GM12878 (cell line): Measurements from ENCODE around the gene NHS.

ENCODE experiments used
- CBFB ChIP-seq: IDR thresholded peaks from 2 replicates; pipeline ENCODE4 v1.6.1; 2016; ENCODE audit warnings: antibody characterized with exemption, low read depth
- HCFC1 ChIP-seq: fragments of 150-350 bp; IDR thresholded peaks from 2 replicates; pipeline ENCODE4 v1.6.1; 2014; ENCODE audit warnings: low read length
- HDAC2 ChIP-seq: fragments of 200-600 bp; sonication (generic); IDR thresholded peaks from 2 replicates; pipeline ENCODE4 v1.6.1; 2017
- MAX ChIP-seq: IDR thresholded peaks from 2 replicates; pipeline ENCODE4 v1.6.1; 2012; ENCODE audit warnings: low read depth, low read length, improper control_type of control experiment
- NR2F1 ChIP-seq: fragments of 450-650 bp; conservative IDR thresholded peaks from 2 replicates; pipeline ENCODE4 v1.6.1; 2017; ENCODE audit warnings: mild to moderate bottlenecking
- TF ChIP-seq, protein P1 (sequence below), 3 experiments: IDR thresholded peaks in 2 of 3; conservative IDR thresholded peaks in 1 of 3; 2 replicates each; pipeline ENCODE4 v1.5.1; 2011; ENCODE audit warnings: low read depth in 3 of 3, low read length in 3 of 3, mild to moderate bottlenecking in 3 of 3, control low read depth in 2 of 3, moderate library complexity in 2 of 3, inconsistent platforms in 1 of 3, mixed read lengths in 1 of 3; ENCODE audit not compliant: control insufficient read depth in 2 of 3, insufficient read depth in 1 of 3; ENCODE audit errors: extremely low read depth in 1 of 3

DNA sequence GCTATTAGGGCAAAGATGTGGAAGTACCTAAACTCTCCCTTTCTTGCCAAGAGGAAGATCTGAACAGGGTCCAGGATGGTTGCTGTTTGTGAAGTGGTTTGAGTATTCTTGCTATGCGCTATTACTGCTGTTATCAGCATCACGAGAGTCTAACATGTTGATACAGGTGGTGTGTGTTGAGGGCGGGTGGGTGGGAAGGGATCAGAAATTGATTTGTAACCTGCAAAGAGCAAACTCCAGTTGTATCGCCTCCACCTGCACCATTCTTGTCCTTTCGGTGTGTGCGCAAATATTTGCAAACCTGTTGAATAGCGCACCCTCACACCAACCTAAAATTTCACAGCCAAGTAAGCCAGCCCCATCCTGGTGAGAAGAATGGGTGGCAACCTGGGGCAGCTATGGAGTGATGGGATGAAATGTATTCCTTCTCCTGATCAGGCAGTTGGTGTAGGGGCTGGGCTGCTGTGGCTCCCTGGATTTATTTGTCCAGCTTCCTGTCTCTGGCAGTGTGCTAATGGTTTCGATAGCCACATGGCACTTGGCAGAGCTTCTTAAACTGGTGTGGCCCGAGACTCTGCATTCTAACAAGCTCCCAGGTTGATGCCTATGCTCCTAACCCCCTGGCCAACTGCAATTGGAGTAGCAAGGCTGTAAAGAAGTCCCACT is 259.7 kb downstream of the NHS start:
- TF ChIP-seq, protein P1, sequence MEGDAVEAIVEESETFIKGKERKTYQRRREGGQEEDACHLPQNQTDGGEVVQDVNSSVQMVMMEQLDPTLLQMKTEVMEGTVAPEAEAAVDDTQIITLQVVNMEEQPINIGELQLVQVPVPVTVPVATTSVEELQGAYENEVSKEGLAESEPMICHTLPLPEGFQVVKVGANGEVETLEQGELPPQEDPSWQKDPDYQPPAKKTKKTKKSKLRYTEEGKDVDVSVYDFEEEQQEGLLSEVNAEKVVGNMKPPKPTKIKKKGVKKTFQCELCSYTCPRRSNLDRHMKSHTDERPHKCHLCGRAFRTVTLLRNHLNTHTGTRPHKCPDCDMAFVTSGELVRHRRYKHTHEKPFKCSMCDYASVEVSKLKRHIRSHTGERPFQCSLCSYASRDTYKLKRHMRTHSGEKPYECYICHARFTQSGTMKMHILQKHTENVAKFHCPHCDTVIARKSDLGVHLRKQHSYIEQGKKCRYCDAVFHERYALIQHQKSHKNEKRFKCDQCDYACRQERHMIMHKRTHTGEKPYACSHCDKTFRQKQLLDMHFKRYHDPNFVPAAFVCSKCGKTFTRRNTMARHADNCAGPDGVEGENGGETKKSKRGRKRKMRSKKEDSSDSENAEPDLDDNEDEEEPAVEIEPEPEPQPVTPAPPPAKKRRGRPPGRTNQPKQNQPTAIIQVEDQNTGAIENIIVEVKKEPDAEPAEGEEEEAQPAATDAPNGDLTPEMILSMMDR (IDR thresholded peaks at IDR 0.05 in 2 of 3, conservative IDR thresholded peaks at IDR 0.05 in 1 of 3; ENCODE audit: control insufficient read depth in 2 of 3, extremely low read depth in 1 of 3, insufficient read depth in 1 of 3, low read depth in 3 of 3, low read length in 3 of 3) = no peak
- TF ChIP-seq HCFC1 = no peak
- TF ChIP-seq HDAC2 = no peak
- no peak for TF ChIP-seq MAX
- no peak for TF ChIP-seq NR2F1
- no peak for TF ChIP-seq CBFB
